HCT116 (cell line): ENCODE measurements around the gene THADA. TPM values are rescaled to one million over a fixed set of nuclear protein-coding genes. Genes with fewer than 3 reads are reported as not detected.

Source experiments
- ATAC-seq: fragments of 200-7000 bp; cut with Tn5 transposase; 2 replicates; pipeline ENCODE4 v1.9.1; 2020; ENCODE audit warnings: mild to moderate bottlenecking, moderate library complexity
- BruUV-seq: library from RNA; stranded (reverse); fragments of 400-500 nt; replicated peaks from 2 replicates; lab custom pipeline; 2021; lab: Mats Ljungman, UMichigan
- CTCF ChIA-PET: fragments of 300-600 bp; sonication (Branson Sonifier 250); formaldehyde crosslinking; loops from one replicate; lab custom pipeline; 2021; ENCODE audit warnings: antibody characterized with exemption; lab: Charles Lee
- POLR2A ChIA-PET: fragments of 300-600, 350-600 bp; sonication (Branson Sonifier 250); formaldehyde crosslinking; loops from one replicate; lab custom pipeline; 2021; ENCODE audit warnings: antibody characterized with exemption; lab: Charles Lee
- RAD21 ChIA-PET, 2 experiments: fragments of 300-600 bp; sonication (Branson Sonifier 250); formaldehyde crosslinking; loops; one replicate each; lab custom pipeline; 2023; ENCODE audit warnings: low total read pairs in 2 of 2; ENCODE audit not compliant: uncharacterized antibody in 2 of 2, unreplicated experiment in 2 of 2, low non-redundant PET in 1 of 2; lab: Charles Lee
- DNase-seq: peaks from one replicate; pipeline ENCODE4 v3.0.0-alpha.2; 2010; ENCODE audit warnings: low read depth, low spot score
- H2AFZ ChIP-seq: fragments of 200-600 bp; shearing (Covaris generic), sonication (generic); 2 replicates; pipeline ENCODE4 v1.6.1; 2017; ENCODE audit warnings: low read depth, mixed run types, mixed read lengths, antibody characterized with exemption, low read length; ENCODE audit not compliant: poor library complexity, severe bottlenecking
- H3K27ac ChIP-seq: 2 replicates; pipeline ENCODE4 v1.5.1; 2012; ENCODE audit warnings: low read depth, low read length
- H3K27me3 ChIP-seq: fragments of 200-600 bp; sonication (generic); 2 replicates; pipeline ENCODE4 v1.6.1; 2016; ENCODE audit warnings: mixed run types, low read length, mixed read lengths; ENCODE audit not compliant: insufficient read depth
- H3K36me3 ChIP-seq, 2 experiments: fragments of 200-500 bp in 1 of 2; fragments of 200-600 bp in 1 of 2; sonication (Bioruptor generic) in 1 of 2; sonication (generic) in 1 of 2; 2 replicates each; pipeline versions ENCODE4 v1.5.1 to v1.6.1; 2014 to 2016; ENCODE audit warnings: low read length in 2 of 2, inconsistent platforms in 1 of 2, mixed read lengths in 1 of 2, mixed run types in 1 of 2; ENCODE audit not compliant: insufficient read depth in 2 of 2, control insufficient read depth in 1 of 2
- H3K4me1 ChIP-seq, 2 experiments: fragments of 200-600 bp in 1 of 2; sonication (generic) in 1 of 2; 2 replicates each; pipeline versions ENCODE4 v1.5.1 to v1.6.1; 2012 to 2017; ENCODE audit warnings: low read length in 2 of 2, inconsistent platforms in 1 of 2, mild to moderate bottlenecking in 1 of 2, mixed read lengths in 1 of 2, mixed run types in 1 of 2, moderate library complexity in 1 of 2; ENCODE audit not compliant: insufficient read depth in 2 of 2, control insufficient read depth in 1 of 2
- H3K4me2 ChIP-seq: fragments of 200-600 bp; sonication (generic); 2 replicates; pipeline ENCODE4 v1.6.1; 2017; ENCODE audit warnings: mixed run types, low read length, mixed read lengths
- H3K4me3 ChIP-seq, 2 experiments: fragments of 200-600 bp in 1 of 2; sonication (generic) in 1 of 2; replicated peaks in 1 of 2; 2 replicates each; pipeline ENCODE4 v1.5.1; 2011 to 2016; ENCODE audit warnings: low read length in 2 of 2, control low read depth in 1 of 2, low read depth in 1 of 2, mild to moderate bottlenecking in 1 of 2, mixed read lengths in 1 of 2, mixed run types in 1 of 2
- H3K79me2 ChIP-seq: fragments of 200-600 bp; sonication (generic); 2 replicates; pipeline ENCODE4 v1.6.1; 2017; ENCODE audit warnings: mild to moderate bottlenecking, mixed run types, low read length, moderate library complexity, mixed read lengths; ENCODE audit not compliant: insufficient read depth
- H3K9ac ChIP-seq: fragments of 200-600 bp; sonication (generic); 2 replicates; pipeline ENCODE4 v1.6.1; 2016; ENCODE audit warnings: low read length, mixed read lengths
- H3K9me2 ChIP-seq: fragments of 200-600 bp; sonication (generic), shearing (Covaris generic); 2 replicates; pipeline ENCODE4 v1.6.1; 2017; ENCODE audit warnings: mixed run types, mild to moderate bottlenecking, moderate library complexity; ENCODE audit not compliant: insufficient read depth
- H3K9me3 ChIP-seq, 2 experiments: fragments of 200-500 bp in 1 of 2; fragments of 200-600 bp in 1 of 2; sonication (Bioruptor generic) in 1 of 2; sonication (generic) in 1 of 2; 2 replicates each; pipeline ENCODE4 v1.6.1; 2014 to 2017; ENCODE audit warnings: low read length in 2 of 2, mixed read lengths in 2 of 2, inconsistent platforms in 1 of 2, low read depth in 1 of 2, mild to moderate bottlenecking in 1 of 2, mixed run types in 1 of 2, moderate library complexity in 1 of 2; ENCODE audit not compliant: control insufficient read depth in 1 of 2, insufficient read depth in 1 of 2
- H4K20me1 ChIP-seq: fragments of 200-600 bp; sonication (generic), shearing (Covaris generic); 2 replicates; pipeline ENCODE4 v1.6.1; 2017; ENCODE audit warnings: mixed run types, mild to moderate bottlenecking, moderate library complexity; ENCODE audit not compliant: insufficient read depth
- ELF1 ChIP-seq: IDR thresholded peaks from 2 replicates; pipeline ENCODE4 v1.6.1; 2012; ENCODE audit warnings: low read depth, borderline replicate concordance
- EZH2 ChIP-seq: fragments of 200-600 bp; sonication (generic); IDR thresholded peaks from 2 replicates; pipeline ENCODE4 v1.6.1; 2017; ENCODE audit warnings: antibody characterized with exemption, mixed run types
- RAD21 ChIP-seq: IDR thresholded peaks from 2 replicates; pipeline ENCODE4 v1.6.1; 2012; ENCODE audit warnings: low read depth, mild to moderate bottlenecking
- SIN3A ChIP-seq: IDR thresholded peaks from 2 replicates; pipeline ENCODE4 v1.6.1; 2012; ENCODE audit warnings: low read depth
- SP1 ChIP-seq: IDR thresholded peaks from 2 replicates; pipeline ENCODE4 v1.6.1; 2012; ENCODE audit warnings: low read depth
- SRF ChIP-seq: IDR thresholded peaks from 2 replicates; pipeline ENCODE4 v1.6.1; 2012; ENCODE audit warnings: low read depth
- TCF7L2 ChIP-seq: IDR thresholded peaks from 2 replicates; pipeline ENCODE4 v1.7.0; 2011; ENCODE audit warnings: borderline replicate concordance, inconsistent platforms; ENCODE audit not compliant: insufficient read depth, insufficient read length; ENCODE audit errors: extremely low read depth
- YY1 ChIP-seq: IDR thresholded peaks from 2 replicates; pipeline ENCODE4 v1.6.1; 2011; ENCODE audit warnings: low read length, low read depth, moderate library complexity, mild to moderate bottlenecking; ENCODE audit not compliant: insufficient replicate concordance; ENCODE audit errors: extremely low read depth
- ZFX ChIP-seq: fragments of 450-650 bp; IDR thresholded peaks from 2 replicates; pipeline ENCODE4 v1.6.1; 2017
- intact Hi-C: fragments of 100-400 bp; cut with micrococcal nuclease; formaldehyde crosslinking; loops from 2 replicates; pipeline ENCODE4 v1.10.0; 2022
- total RNA-seq: library from RNA; stranded (reverse); gene quantifications from one replicate; pipeline ENCODE4 v1.2.1, GENCODE V29; 2021; ENCODE audit not compliant: unreplicated experiment
- TF ChIP-seq, protein P1 (sequence below): IDR thresholded peaks from 2 replicates; pipeline ENCODE4 v1.6.1; 2012

Gene THADA
- total RNA-seq, 1 experiment from 2014 or later, result 30.7 TPM

DNA sequence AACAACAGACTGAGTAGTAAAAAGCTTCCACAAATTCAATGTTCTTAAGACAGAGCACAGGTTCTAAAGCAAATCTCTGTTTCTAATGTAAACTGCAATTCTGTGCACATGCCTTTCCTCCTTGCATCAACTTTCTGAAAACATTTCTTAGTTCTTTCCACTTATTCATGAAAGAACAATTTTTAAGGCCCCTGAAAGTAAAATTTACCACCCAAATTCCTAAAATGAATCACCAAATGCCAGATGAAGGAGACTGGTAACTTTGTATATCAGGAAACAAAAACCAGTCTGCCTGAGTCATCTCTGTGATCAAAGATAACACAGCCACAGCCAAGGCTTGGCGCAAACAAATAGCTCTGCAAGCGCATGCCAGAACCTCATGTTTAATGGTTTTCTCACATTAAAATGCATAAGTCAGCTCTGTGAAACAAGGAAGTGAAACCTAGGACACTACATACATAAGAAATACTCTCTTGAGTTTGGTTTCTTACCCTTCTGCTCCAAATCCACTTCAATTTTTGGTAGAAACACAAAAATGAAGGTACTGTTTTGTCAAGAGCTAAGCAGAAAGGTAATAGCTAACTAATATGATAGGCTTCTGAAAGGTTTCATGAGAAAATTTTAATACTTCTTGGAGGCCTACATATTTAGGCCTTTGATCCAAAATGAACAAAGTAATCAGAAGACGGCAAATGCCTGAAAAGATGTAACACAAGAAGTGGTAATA is 169.4 kb downstream of the THADA start (continued):
- TF ChIP-seq ZFX (no peak; the same call in 1 of the 2 replicates), TCF7L2 (peak; percentile 67), ELF1 (peak; percentile 56; the same call in 1 of the 2 replicates)
- TF ChIP-seq, all 23 proteins: peak for 13

DNA sequence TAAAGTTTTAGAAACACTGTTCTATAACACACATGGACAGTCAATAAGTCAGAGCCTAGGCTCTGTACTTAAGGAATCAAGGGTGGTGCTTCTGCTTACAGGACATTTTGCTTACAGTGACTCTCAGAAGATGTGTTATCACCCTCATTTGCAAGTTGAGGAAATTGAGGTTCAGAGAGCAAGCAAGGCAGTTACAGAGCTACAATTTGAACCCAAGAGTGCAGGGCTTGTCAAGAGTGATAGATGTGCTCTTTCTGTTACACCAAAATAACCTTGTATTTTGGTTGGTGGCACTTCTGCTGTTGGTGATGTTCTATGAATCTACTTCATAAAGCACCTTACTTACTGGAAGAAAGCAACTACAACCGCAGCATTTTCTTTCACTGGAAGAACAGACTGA is 170.2 kb downstream of the THADA start:
- BruUV-seq, result no TSS peak
- CTCF ChIA-PET, result no interaction called here

More for the DNA sequence above, 170.2 kb downstream of the THADA start:
- RAD21 ChIA-PET, result no interaction called here
- H4K20me1 ChIP-seq, result no peaks in the 10 kb centered on the region
- H3K4me1 ChIP-seq, result peaks cover 69 to 73% of the 10 kb centered on the region in 2 experiments
- no peak overlapping the region for H3K4me3 ChIP-seq
- no peak for TF ChIP-seq RAD21
- no peak for TF ChIP-seq SIN3A
- TF ChIP-seq SRF, result no peak
- no peak for TF ChIP-seq SP1
- no peak for TF ChIP-seq YY1
- TF ChIP-seq, protein P1, sequence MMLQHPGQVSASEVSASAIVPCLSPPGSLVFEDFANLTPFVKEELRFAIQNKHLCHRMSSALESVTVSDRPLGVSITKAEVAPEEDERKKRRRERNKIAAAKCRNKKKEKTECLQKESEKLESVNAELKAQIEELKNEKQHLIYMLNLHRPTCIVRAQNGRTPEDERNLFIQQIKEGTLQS, result no peak
- TF ChIP-seq EZH2, result no peak
- intact Hi-C loops, result no loop called here
- peak overlapping the region; percentile 84 for H3K27ac ChIP-seq
- no peaks in the 10 kb centered on the region for H3K9me2 ChIP-seq
- H2AFZ ChIP-seq, result no peak overlapping the region
- POLR2A ChIA-PET, result no interaction called here
- no peaks in the 10 kb centered on the region for H3K79me2 ChIP-seq
- H3K9ac ChIP-seq, result peak overlapping the region; percentile 51; the same call in 1 of the 2 replicates
- H3K27me3 ChIP-seq, result no peaks in the 10 kb centered on the region
- H3K4me2 ChIP-seq, result peak overlapping the region; percentile 71
- ATAC-seq, result no peak
- no peak for DNase-seq
- H3K36me3 ChIP-seq, result no peaks in the 10 kb centered on the region
- no peaks in the 10 kb centered on the region for H3K9me3 ChIP-seq
